SKM-1 (cell line): Measurements from ENCODE around the gene UBASH3A.

Experiments used
- DNase-seq: peaks from one replicate; lab custom pipeline; 2025; ENCODE audit not compliant: unreplicated experiment; lab: John Stamatoyannopoulos, UW

The UBASH3A gene

GRCh38 chr21:42374864-42375499, 28.7 kb upstream of the UBASH3A start:
- no peak for DNase-seq

- no peak for DNase-seq
Measured at GRCh38 chr21:42375506-42375905, 28.2 kb upstream of the UBASH3A start.

- DNase-seq: no peak
Measured at GRCh38 chr21:42375966-42376337, 27.8 kb upstream of the UBASH3A start.

GRCh38 chr21:42376338-42376982, 27.2 kb upstream of the UBASH3A start:
- no peak for DNase-seq

- no peak for DNase-seq
Measured at GRCh38 chr21:42377211-42377950, 26.3 kb upstream of the UBASH3A start.

GRCh38 chr21:42377951-42378340, 25.8 kb upstream of the UBASH3A start:
- DNase-seq: no peak

GRCh38 chr21:42378418-42378817, 25.3 kb upstream of the UBASH3A start:
- no peak for DNase-seq

- DNase-seq: no peak
Measured at GRCh38 chr21:42379426-42380215, 24.1 kb upstream of the UBASH3A start.

GRCh38 chr21:42381347-42381984, 22.2 kb upstream of the UBASH3A start:
- peak; percentile 4 for DNase-seq

- DNase-seq: no peak
Measured at GRCh38 chr21:42382915-42383314, 20.8 kb upstream of the UBASH3A start.

GRCh38 chr21:42383331-42383730, 20.4 kb upstream of the UBASH3A start:
- no peak for DNase-seq

GRCh38 chr21:42384156-42384945, 19.4 kb upstream of the UBASH3A start:
- no peak for DNase-seq

- no peak for DNase-seq
Measured at GRCh38 chr21:42384989-42385388, 18.7 kb upstream of the UBASH3A start.

- DNase-seq: no peak
Measured at GRCh38 chr21:42385619-42386018, 18.1 kb upstream of the UBASH3A start.

GRCh38 chr21:42386034-42386591, 17.6 kb upstream of the UBASH3A start:
- no peak for DNase-seq

GRCh38 chr21:42387164-42387563, 16.5 kb upstream of the UBASH3A start:
- DNase-seq: no peak

- no peak for DNase-seq
Measured at GRCh38 chr21:42387843-42388340, 15.8 kb upstream of the UBASH3A start.

GRCh38 chr21:42388740-42389448, 14.8 kb upstream of the UBASH3A start:
- DNase-seq: no peak

GRCh38 chr21:42389449-42389835, 14.3 kb upstream of the UBASH3A start:
- no peak for DNase-seq
